Activated CD8-positive, alpha-beta memory T cell treated with anti-CD3 and anti-CD28 coated beads for 1 hour (primary cell): Measurements from ENCODE around the gene USP25.
"Not testable (repeated sequence)": the region's sequence is repeated elsewhere in the genome, so short reads cannot be mapped to it uniquely, and the experiment has no call there.

Experiments
- DNase-seq, 2 donors: peaks; one replicate each; pipeline ENCODE4 v3.0.0-alpha.2; 2020; ENCODE audit warnings: low read depth in 1 of 2; ENCODE audit errors: extremely low read depth in 1 of 2

Gene USP25

GRCh38 chr21:15732290-15732995 lies 2.7 kb downstream of the USP25 start:
- DNase-seq: no peak

GRCh38 chr21:15732996-15733329 lies 3.2 kb downstream of the USP25 start:
- no peak for DNase-seq

GRCh38 chr21:15735409-15735808 lies 5.6 kb downstream of the USP25 start:
- no peak for DNase-seq

GRCh38 chr21:15735931-15736330 lies 6.1 kb downstream of the USP25 start:
- DNase-seq: not testable (repeated sequence)

GRCh38 chr21:15738779-15739178 lies 9.0 kb downstream of the USP25 start:
- not testable (repeated sequence) for DNase-seq

GRCh38 chr21:15740383-15740782 lies 10.6 kb downstream of the USP25 start:
- DNase-seq: no peak

GRCh38 chr21:15741510-15741909 lies 11.7 kb downstream of the USP25 start:
- no peak for DNase-seq

- no peak for DNase-seq
Observed at GRCh38 chr21:15742052-15742670, 12.4 kb downstream of the USP25 start.

- DNase-seq: no peak
Observed at GRCh38 chr21:15742694-15743093, 12.9 kb downstream of the USP25 start.

GRCh38 chr21:15743593-15743992 lies 13.8 kb downstream of the USP25 start:
- DNase-seq: no peak

- DNase-seq: no peak
Observed at GRCh38 chr21:15744926-15745325, 15.1 kb downstream of the USP25 start.

- no peak for DNase-seq
Observed at GRCh38 chr21:15748586-15748985, 18.8 kb downstream of the USP25 start.

- DNase-seq: no peak
Observed at GRCh38 chr21:15749082-15749860, 19.5 kb downstream of the USP25 start.

GRCh38 chr21:15749861-15750159 lies 20.0 kb downstream of the USP25 start:
- no peak for DNase-seq

- DNase-seq: no peak
Observed at GRCh38 chr21:15751037-15751436, 21.3 kb downstream of the USP25 start.

- no peak for DNase-seq
Observed at GRCh38 chr21:15751546-15751945, 21.8 kb downstream of the USP25 start.

GRCh38 chr21:15752763-15753407 lies 23.1 kb downstream of the USP25 start:
- no peak for DNase-seq

GRCh38 chr21:15753741-15754140 lies 24.0 kb downstream of the USP25 start:
- no peak for DNase-seq

GRCh38 chr21:15754640-15755039 lies 24.9 kb downstream of the USP25 start:
- no peak for DNase-seq

- no peak for DNase-seq
Observed at GRCh38 chr21:15755125-15755524, 25.3 kb downstream of the USP25 start.

GRCh38 chr21:15759469-15759868 lies 29.7 kb downstream of the USP25 start:
- no peak for DNase-seq
